Measurements from ENCODE around the gene DEAF1.

DNA sequence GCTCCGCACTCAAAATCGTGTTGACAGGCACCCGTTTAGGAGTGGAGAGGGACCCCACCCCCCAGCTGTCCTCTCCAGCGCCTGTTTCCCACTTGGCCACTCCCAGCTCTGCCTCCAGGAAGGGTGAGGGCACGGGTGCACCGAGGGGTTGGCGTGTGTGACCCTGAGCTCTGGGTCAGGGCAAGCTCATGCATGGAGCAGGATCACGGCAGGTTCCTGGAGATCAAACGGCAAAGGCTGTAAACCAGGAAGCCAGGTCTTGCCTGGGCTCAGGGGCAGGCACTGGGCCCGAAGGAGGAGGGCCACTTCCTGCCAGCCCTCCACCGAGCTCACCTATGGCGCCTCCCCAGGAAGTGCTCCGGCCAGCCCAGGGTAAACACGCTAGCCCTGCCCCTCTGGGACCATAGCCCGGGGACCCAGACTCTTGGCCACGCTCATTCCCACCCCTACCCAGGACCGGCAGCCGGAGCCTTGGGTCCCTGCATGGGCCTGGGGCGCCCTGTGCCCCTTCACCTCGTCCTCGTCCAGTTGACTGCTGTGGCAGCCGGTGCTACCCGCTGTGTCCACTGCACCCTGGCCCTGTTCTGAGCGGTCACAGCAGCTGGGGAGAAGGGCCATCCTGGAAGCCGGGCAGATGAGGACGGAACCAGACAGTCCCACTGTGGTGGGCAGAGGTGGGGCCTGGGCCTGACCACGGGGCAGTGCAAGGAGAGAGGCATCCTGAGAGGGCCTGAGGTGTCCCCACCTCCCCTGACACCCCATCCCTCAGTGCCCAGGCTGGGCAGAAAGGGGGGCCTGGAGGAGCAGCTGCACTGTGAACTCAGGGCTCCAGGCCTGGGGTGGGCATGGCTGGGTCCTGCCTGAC lies 10.0 kb upstream of the DEAF1 start:
- TF ChIP-seq PTTG1 (tag; IDR thresholded peaks at IDR 0.05; ENCODE audit: low read depth) (no peak), ZNF785 (CRISPR knock-in tag; IDR thresholded peaks at IDR 0.05) (no peak), EZH2 (IDR thresholded peaks at IDR 0.05; ENCODE audit: borderline replicate concordance, low read depth, low read length) (no peak), KLF1 (tag; IDR thresholded peaks at IDR 0.05) (no peak), CHD2 (IDR thresholded peaks at IDR 0.05; ENCODE audit: low read depth, low read length) (no peak), RBBP5 (IDR thresholded peaks at IDR 0.05; ENCODE audit: borderline replicate concordance, insufficient read depth, low read length, poor library complexity, severe bottlenecking) (no peak), TAF7 (tag; IDR thresholded peaks at IDR 0.05) (no peak), MAFF (IDR thresholded peaks at IDR 0.05; ENCODE audit: low read length) (no peak)
- TF ChIP-seq, protein P1, sequence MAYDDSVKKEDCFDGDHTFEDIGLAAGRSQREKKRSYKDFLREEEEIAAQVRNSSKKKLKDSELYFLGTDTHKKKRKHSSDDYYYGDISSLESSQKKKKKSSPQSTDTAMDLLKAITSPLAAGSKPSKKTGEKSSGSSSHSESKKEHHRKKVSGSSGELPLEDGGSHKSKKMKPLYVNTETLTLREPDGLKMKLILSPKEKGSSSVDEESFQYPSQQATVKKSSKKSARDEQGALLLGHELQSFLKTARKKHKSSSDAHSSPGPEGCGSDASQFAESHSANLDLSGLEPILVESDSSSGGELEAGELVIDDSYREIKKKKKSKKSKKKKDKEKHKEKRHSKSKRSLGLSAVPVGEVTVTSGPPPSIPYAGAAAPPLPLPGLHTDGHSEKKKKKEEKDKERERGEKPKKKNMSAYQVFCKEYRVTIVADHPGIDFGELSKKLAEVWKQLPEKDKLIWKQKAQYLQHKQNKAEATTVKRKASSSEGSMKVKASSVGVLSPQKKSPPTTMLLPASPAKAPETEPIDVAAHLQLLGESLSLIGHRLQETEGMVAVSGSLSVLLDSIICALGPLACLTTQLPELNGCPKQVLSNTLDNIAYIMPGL (CRISPR knock-in tag; IDR thresholded peaks at IDR 0.05), result no peak
- TF ChIP-seq, protein P2, sequence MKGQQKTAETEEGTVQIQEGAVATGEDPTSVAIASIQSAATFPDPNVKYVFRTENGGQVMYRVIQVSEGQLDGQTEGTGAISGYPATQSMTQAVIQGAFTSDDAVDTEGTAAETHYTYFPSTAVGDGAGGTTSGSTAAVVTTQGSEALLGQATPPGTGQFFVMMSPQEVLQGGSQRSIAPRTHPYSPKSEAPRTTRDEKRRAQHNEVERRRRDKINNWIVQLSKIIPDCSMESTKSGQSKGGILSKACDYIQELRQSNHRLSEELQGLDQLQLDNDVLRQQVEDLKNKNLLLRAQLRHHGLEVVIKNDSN (CRISPR knock-in tag; IDR thresholded peaks at IDR 0.05), result no peak
- TF ChIP-seq, protein P3, sequence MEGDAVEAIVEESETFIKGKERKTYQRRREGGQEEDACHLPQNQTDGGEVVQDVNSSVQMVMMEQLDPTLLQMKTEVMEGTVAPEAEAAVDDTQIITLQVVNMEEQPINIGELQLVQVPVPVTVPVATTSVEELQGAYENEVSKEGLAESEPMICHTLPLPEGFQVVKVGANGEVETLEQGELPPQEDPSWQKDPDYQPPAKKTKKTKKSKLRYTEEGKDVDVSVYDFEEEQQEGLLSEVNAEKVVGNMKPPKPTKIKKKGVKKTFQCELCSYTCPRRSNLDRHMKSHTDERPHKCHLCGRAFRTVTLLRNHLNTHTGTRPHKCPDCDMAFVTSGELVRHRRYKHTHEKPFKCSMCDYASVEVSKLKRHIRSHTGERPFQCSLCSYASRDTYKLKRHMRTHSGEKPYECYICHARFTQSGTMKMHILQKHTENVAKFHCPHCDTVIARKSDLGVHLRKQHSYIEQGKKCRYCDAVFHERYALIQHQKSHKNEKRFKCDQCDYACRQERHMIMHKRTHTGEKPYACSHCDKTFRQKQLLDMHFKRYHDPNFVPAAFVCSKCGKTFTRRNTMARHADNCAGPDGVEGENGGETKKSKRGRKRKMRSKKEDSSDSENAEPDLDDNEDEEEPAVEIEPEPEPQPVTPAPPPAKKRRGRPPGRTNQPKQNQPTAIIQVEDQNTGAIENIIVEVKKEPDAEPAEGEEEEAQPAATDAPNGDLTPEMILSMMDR (IDR thresholded peaks at IDR 0.05 in 2 of 3, conservative IDR thresholded peaks at IDR 0.05 in 1 of 3; ENCODE audit: insufficient read depth in 2 of 3, low read depth in 1 of 3, low read length in 3 of 3), result no peak
- TF ChIP-seq, protein P4, sequence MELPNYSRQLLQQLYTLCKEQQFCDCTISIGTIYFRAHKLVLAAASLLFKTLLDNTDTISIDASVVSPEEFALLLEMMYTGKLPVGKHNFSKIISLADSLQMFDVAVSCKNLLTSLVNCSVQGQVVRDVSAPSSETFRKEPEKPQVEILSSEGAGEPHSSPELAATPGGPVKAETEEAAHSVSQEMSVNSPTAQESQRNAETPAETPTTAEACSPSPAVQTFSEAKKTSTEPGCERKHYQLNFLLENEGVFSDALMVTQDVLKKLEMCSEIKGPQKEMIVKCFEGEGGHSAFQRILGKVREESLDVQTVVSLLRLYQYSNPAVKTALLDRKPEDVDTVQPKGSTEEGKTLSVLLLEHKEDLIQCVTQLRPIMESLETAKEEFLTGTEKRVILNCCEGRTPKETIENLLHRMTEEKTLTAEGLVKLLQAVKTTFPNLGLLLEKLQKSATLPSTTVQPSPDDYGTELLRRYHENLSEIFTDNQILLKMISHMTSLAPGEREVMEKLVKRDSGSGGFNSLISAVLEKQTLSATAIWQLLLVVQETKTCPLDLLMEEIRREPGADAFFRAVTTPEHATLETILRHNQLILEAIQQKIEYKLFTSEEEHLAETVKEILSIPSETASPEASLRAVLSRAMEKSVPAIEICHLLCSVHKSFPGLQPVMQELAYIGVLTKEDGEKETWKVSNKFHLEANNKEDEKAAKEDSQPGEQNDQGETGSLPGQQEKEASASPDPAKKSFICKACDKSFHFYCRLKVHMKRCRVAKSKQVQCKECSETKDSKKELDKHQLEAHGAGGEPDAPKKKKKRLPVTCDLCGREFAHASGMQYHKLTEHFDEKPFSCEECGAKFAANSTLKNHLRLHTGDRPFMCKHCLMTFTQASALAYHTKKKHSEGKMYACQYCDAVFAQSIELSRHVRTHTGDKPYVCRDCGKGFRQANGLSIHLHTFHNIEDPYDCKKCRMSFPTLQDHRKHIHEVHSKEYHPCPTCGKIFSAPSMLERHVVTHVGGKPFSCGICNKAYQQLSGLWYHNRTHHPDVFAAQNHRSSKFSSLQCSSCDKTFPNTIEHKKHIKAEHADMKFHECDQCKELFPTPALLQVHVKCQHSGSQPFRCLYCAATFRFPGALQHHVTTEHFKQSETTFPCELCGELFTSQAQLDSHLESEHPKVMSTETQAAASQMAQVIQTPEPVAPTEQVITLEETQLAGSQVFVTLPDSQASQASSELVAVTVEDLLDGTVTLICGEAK (IDR thresholded peaks at IDR 0.05), result no peak
- TF ChIP-seq, protein P4 (CRISPR knock-in tag; IDR thresholded peaks at IDR 0.05), result no peak
